Activated CD8-positive, alpha-beta memory T cell treated with anti-CD3 and anti-CD28 coated beads for 1 hour (primary cell): ENCODE measurements around the gene ZNF350.
A peak's percentile ranks its signal among the peaks of the same experiment; 100 is the strongest.
"Not testable (repeated sequence)": the region's sequence is repeated elsewhere in the genome, so short reads cannot be mapped to it uniquely, and the experiment has no call there.

Source experiments
- DNase-seq, 2 donors: peaks; one replicate each; pipeline ENCODE4 v3.0.0-alpha.2; 2020; ENCODE audit warnings: low read depth in 1 of 2; ENCODE audit errors: extremely low read depth in 1 of 2

Gene ZNF350

GRCh38 chr19:51986309-51987291 lies at the start of gene ZNF350:
Gene ZNF350 (minus strand): TSS chr19:51986840. CDS start chr19:51974360, 12,480 bp downstream.
- DNase-seq: peak; percentile 71 to 76

- no peak for DNase-seq
Observed at GRCh38 chr19:52034051-52034728, 47.5 kb upstream of the ZNF350 start.

GRCh38 chr19:52028780-52029123 lies 42.1 kb upstream of the ZNF350 start:
- no peak for DNase-seq

GRCh38 chr19:52028027-52028779 lies 41.6 kb upstream of the ZNF350 start, which contains the start of gene ZNF614:
Gene ZNF614 (minus strand): TSS chr19:52028379. CDS start chr19:52025745, 2,634 bp downstream.
- DNase-seq: peak; percentile 57 to 75

DNA sequence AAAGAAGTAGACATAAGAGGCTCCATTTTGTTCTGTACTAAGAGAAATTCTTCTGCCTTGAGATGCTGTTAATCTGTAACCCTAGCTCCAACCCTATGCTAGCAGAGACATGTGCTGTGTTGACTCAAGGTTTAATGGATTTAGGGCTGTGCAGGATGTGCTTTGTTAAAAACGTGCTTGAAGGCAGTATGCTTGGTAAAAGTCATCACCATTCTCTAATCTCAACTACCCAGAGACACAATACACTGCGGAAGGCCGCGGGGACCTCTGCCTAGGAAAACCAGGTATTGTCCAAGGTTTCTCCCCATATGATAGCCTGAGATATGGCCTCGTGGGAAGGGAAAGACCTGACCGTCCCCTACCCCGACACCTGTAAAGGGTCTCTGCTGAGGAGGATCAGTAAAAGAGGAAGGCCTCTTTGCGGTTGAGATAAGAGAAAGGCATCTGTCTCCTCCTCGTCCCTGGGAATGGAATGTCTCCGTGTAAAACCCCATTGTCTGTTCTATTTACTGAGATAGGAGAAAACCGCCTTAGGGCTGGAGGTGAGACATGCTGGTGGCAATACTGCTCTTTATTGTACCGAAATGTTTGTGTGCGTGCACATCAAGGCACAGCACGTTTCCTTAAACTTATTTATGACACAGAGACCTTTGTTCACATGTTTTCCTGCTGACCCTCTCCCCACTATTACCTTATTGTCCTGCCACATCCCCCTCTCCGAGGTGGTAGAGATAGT lies 39.8 kb upstream of the ZNF350 start:
- DNase-seq: not testable (repeated sequence)

DNA sequence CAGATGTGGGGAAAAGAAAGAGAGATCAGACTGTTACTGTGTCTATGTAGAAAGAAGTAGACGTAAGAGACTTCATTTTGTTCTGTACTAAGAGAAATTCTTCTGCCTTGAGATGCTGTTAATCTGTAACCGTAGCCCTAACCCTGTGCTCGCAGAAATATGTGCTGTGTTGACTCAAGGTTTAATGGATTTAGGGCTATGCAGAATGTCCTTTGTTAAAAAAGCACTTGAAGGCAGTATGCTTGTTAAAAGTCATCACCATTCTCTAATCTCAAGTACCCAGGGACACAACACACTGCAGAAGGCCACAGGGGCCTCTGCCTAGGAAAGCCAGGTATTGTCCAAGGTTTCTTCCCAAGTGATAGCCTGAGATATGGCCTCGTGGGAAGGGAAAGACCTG lies 37.8 kb upstream of the ZNF350 start:
- not testable (repeated sequence) for DNase-seq

DNA sequence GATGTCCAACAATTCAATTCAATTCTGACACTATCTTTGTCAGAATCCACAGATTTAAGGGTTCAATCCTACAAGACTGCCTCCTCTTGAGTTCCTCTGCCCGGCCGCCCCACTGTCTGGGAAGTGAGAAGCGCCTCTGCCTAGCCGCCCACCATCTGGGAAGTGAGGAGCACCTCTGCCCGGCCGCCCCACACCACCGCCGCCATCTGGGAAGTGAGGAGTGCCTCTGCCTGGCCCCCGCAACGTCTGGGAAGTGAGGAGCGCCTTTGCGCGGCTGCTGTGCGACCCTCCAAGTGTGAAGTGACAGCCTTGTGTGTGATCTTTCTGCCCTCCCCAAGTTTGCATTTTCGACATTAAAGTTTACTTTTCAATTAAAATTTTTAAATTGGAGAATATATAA lies 35.6 kb upstream of the ZNF350 start:
- no peak for DNase-seq

GRCh38 chr19:52020506-52020905 lies 33.9 kb upstream of the ZNF350 start:
- DNase-seq: no peak

DNA sequence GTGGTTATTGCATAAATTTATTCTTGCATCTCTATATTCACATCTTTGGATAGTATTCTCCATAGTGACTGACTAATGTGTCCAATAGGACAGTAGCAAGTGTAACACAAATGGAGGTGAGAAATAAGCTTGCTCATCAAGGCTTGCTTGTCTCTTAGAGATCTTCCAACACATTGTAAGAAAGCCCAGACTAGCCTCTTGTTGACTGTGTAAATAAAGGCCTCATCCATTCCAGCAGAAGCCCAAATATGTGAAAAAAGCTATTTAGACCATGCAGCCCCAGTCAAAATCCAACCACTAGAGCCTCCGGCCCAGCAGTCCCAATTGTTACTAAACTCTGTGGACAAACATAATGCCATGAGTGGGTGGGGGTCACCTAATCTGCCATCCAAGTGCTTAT lies 24.0 kb upstream of the ZNF350 start:
- no peak for DNase-seq

- DNase-seq: peak; percentile 69 to 81
Observed at GRCh38 chr19:52007806-52008557, 21.3 kb upstream of the ZNF350 start, which contains the start of gene ZNF615. Gene ZNF615 (minus strand): TSS chr19:52008211. CDS start chr19:52003711, 4,500 bp downstream.

- DNase-seq: no peak
Observed at GRCh38 chr19:52007451-52007805, 20.8 kb upstream of the ZNF350 start.

- no peak for DNase-seq
Observed at GRCh38 chr19:51994048-51994644, 7.5 kb upstream of the ZNF350 start.

GRCh38 chr19:51993422-51993821 lies 6.8 kb upstream of the ZNF350 start:
- DNase-seq: no peak

DNA sequence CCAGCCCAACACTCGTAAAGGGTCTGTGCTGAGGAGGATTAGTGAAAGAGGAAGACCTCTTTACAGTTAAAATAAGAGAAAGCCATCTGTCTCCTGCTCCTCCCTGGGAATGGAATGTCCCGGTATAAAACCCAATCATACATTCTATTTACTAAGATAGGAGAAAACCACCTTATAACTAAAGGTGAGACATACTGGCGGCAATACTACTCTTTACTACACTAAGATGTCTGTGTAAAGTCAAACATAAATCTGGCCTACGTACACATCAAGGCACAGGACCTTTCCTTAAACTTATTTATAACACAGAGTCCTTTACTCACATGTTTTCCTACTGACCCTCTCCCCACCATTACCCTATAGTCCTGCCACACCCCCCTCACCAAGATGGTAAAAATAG lies 3.3 kb downstream of the ZNF350 start:
- no peak for DNase-seq

GRCh38 chr19:51980926-51981325 lies 5.7 kb downstream of the ZNF350 start:
- not testable (repeated sequence) for DNase-seq

- no peak for DNase-seq
Observed at GRCh38 chr19:51980116-51980736, 6.4 kb downstream of the ZNF350 start.

GRCh38 chr19:51978882-51979281 lies 7.8 kb downstream of the ZNF350 start:
- DNase-seq: no peak

DNA sequence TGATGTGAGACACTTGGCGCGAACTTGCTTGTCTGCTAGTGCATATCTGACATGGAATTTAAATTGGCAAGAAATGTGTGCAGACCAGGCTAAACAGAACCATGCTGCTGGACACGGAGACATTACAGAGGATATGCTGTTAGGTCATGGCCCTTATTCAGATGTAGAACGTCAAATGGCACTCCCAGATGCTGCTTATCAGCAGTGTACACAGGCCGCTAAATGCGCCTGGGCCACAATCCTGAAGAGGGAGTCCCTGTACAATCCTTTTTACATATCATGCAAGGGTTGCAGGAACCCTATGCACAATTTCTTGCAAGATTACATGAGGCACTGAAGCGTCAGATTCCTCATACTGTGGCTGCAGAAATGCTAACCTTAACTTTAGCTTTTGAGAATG lies 9.3 kb downstream of the ZNF350 start:
- no peak for DNase-seq

DNA sequence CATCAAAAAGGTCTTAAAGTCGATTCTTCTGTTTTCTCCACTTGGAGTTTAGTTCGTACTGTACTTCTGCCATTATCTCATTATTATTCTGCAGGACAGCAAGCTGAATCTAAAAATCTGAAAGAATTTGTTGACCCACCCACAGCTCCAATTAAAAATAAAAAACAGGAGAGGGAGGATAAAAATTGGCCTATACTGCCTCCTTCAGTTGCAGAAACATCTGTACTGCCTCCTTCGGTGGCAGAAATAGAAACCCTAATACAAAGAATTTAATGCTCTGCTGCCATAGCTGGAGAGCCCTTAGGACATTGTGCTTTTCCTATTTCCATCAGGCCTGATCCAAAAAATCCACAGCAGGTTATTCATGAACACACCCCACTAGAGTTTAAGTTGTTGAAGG lies 9.8 kb downstream of the ZNF350 start:
- DNase-seq: no peak
